RWPE2 (cell line): ENCODE measurements around the gene OR12D2.
A peak's percentile ranks its signal among the peaks of the same experiment; 100 is the strongest.

Experiments used
- ATAC-seq: fragments of 200-7000 bp; cut with Tn5 transposase; 3 replicates; pipeline ENCODE4 v1.9.1; 2021; ENCODE audit warnings: low read depth
- DNase-seq: peaks from one replicate; pipeline ENCODE4 v3.0.0-alpha.2; 2020; ENCODE audit warnings: low spot score
- H3K27ac ChIP-seq: fragments of 450-650 bp; 2 replicates; pipeline ENCODE4 v1.5.1; 2017; ENCODE audit warnings: mild to moderate bottlenecking; ENCODE audit not compliant: poor library complexity, severe bottlenecking
- H3K27me3 ChIP-seq: fragments of 250-450 bp; sonication (Bioruptor Pico); 2 replicates; pipeline ENCODE4 v1.5.1; 2021; ENCODE audit warnings: mild to moderate bottlenecking, moderate library complexity; ENCODE audit not compliant: insufficient read depth, poor library complexity, severe bottlenecking
- H3K36me3 ChIP-seq: fragments of 250-450 bp; sonication (Bioruptor Pico); 2 replicates; pipeline ENCODE4 v1.5.1; 2020; ENCODE audit warnings: low read depth, mild to moderate bottlenecking, moderate library complexity
- H3K4me1 ChIP-seq: fragments of 250-450 bp; sonication (Bioruptor Pico); 2 replicates; pipeline ENCODE4 v1.5.1; 2021; ENCODE audit warnings: mild to moderate bottlenecking, moderate library complexity; ENCODE audit not compliant: insufficient read depth, poor library complexity, severe bottlenecking
- H3K4me3 ChIP-seq: fragments of 250-450 bp; sonication (Bioruptor Pico); 2 replicates; pipeline ENCODE4 v1.5.1; 2021; ENCODE audit warnings: mild to moderate bottlenecking, moderate library complexity; ENCODE audit not compliant: severe bottlenecking
- H3K9me3 ChIP-seq: fragments of 250-450 bp; sonication (Bioruptor Pico); 2 replicates; pipeline ENCODE4 v1.5.1; 2021; ENCODE audit warnings: mild to moderate bottlenecking, moderate library complexity; ENCODE audit not compliant: severe bottlenecking
- CTCF ChIP-seq: fragments of 450-650 bp; IDR thresholded peaks from one replicate; pipeline ENCODE4 v1.5.1; 2017; ENCODE audit warnings: mild to moderate bottlenecking, moderate library complexity; ENCODE audit not compliant: poor library complexity, severe bottlenecking

OR12D2 gene

DNA sequence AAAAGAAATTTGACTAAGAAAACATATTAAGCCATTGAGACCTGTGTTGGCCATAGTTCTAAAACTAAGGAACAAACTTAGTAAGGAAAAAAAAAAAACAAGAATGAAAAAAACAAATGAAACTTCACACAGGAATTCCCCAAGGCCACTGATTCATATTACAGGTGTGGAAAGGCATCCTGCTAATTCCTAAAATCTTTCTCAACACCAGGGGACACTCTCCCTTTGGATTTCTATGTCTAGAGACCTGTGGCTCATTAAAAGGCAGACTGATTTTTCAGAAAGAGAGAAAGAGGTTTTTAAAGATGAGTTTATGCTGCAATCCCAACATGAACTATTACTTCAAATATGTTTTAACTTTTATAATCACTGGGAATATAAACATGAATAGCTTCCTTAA is 19.2 kb downstream of the OR12D2 start, which contains the start of gene OR12D1:
Gene OR12D1, plus strand, starts transcription at position 341 of the 400 bp plus-strand sequence.
- H3K27me3 ChIP-seq, result peaks cover 9% of the 10 kb centered on the region
- peak; percentile 38 for TF ChIP-seq CTCF
- ATAC-seq (peak; percentile 64; the same call in 2 of the 3 replicates), DNase-seq (no peak)
- H3K4me1 ChIP-seq, result no peaks in the 10 kb centered on the region
- H3K36me3 ChIP-seq, result no peaks in the 10 kb centered on the region
- no peak within 1 kb of the TSS for H3K4me3 ChIP-seq
- peaks cover 3% of the 10 kb centered on the region for H3K9me3 ChIP-seq
- H3K27ac ChIP-seq, result no peak within 1 kb of the TSS

- ATAC-seq, result no peak
- DNase-seq, result no peak
Observed at GRCh38 chr6:29419516-29419915, 24.1 kb downstream of the OR12D2 start.

DNA sequence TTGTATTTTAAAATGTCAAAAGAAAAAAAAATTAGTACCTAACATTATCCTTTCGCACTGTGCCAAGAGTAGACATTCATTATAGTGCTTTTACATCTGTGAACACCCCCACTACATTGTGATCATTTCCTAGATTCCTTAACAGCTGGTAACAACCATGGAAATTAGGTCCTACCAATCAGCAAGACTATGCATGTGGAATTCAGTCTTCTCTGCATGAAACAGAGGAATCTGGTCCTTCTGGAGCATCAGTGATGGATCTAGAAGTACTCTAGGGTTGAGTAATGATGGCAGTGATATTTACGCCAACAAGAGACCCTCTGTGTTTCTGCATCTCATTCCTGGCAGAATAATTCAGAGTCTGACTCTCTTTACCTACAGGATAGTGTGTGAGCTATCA is 28.7 kb downstream of the OR12D2 start:
- Histone ChIP-seq H3K36me3 (no peaks in the 10 kb centered on the region), H3K4me3 (no peak overlapping the region), H3K27me3 (peaks cover 27% of the 10 kb centered on the region), H3K27ac (no peak overlapping the region), H3K4me1 (no peaks in the 10 kb centered on the region), H3K9me3 (no peaks in the 10 kb centered on the region)
- DNase-seq (no peak), ATAC-seq (no peak)
- TF ChIP-seq CTCF, result no peak

More at GRCh38 chr6:29419516-29419915, 24.1 kb downstream of the OR12D2 start:
- peaks cover 22% of the 10 kb centered on the region for H3K27me3 ChIP-seq
- H3K9me3 ChIP-seq, result no peaks in the 10 kb centered on the region
- H3K36me3 ChIP-seq, result no peaks in the 10 kb centered on the region
- TF ChIP-seq CTCF, result no peak
- H3K4me1 ChIP-seq, result no peaks in the 10 kb centered on the region
- no peak overlapping the region for H3K4me3 ChIP-seq
- H3K27ac ChIP-seq, result no peak overlapping the region

DNA sequence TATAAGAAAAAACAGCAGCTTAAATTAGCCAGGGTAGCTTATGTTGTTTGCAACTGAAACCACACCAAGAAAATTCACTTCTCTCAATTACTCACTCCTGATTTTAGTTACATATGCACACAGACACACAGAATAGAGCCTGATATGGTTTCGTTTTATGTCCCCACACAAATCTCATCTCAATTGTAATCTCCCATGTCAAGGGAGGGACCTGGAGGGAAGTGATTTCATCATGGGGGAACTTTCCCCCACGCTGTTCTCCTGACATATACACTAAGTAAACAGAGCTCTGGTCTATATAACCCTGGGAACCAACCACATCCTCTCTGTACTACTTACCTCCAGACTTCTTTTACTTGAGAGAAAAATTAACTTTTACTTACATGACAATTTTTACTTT is 29.1 kb downstream of the OR12D2 start:
- H3K27ac ChIP-seq, result no peak overlapping the region
- no peak for DNase-seq
- H3K4me1 ChIP-seq, result no peaks in the 10 kb centered on the region
- H3K36me3 ChIP-seq, result no peaks in the 10 kb centered on the region
- TF ChIP-seq CTCF, result no peak
- H3K9me3 ChIP-seq, result no peaks in the 10 kb centered on the region
- peaks cover 27% of the 10 kb centered on the region for H3K27me3 ChIP-seq
- no peak overlapping the region for H3K4me3 ChIP-seq
- ATAC-seq, result no peak

GRCh38 chr6:29425075-29425474 is 29.6 kb downstream of the OR12D2 start:
- no peak overlapping the region for H3K27ac ChIP-seq
- no peak for ATAC-seq
- no peak overlapping the region for H3K4me3 ChIP-seq
- no peak for TF ChIP-seq CTCF
- no peak for DNase-seq
- no peaks in the 10 kb centered on the region for H3K36me3 ChIP-seq
- H3K9me3 ChIP-seq, result no peaks in the 10 kb centered on the region
- H3K4me1 ChIP-seq, result no peaks in the 10 kb centered on the region
- peaks cover 27% of the 10 kb centered on the region for H3K27me3 ChIP-seq
